NCI-H226 (cell line): ENCODE measurements around the gene GZMA.
A peak's percentile ranks its signal among the peaks of the same experiment; 100 is the strongest.

ENCODE experiments used
- DNase-seq: peaks from one replicate; pipeline ENCODE4 v3.0.0-alpha.2; 2015

The GZMA gene

DNA sequence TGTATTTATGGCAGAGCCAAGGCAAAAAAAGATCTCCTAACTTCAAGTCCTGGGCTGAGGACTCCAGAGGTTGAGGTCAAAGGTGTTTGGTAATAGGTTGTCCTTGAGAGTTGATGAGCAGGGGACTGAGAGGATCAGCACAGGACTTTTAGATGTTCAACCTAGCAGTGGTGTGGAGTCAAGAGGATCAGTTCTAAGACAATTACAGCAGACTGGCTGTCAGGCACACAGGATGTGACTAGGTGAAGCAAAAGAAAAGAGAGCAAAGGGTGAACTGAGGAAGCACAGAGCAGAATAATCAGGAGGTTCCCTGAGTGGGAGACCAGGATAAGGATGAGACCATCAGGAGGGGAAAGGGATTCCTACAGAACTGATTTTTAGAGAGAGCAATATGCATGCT is 10.9 kb downstream of the GZMA start:
- DNase-seq = no peak

DNA sequence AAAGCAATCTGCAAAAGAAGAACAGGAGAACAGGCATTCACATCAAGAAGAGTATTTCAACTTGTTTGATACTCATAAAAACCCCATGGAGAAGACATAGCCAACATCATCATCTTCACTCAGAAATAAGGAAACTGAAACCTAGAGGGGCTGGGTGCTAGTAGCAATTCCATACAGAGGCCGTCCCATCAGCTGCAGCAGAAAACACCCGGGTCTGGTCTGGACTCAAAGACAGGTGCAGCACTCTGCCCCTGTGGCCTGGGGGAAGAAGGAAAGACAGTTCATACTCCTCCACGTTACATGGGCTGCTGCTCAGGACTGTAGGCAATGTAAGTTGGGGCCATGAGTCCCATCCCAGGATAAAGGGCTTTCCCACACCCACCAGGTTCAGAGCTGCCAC is 11.6 kb downstream of the GZMA start:
- DNase-seq = no peak

DNA sequence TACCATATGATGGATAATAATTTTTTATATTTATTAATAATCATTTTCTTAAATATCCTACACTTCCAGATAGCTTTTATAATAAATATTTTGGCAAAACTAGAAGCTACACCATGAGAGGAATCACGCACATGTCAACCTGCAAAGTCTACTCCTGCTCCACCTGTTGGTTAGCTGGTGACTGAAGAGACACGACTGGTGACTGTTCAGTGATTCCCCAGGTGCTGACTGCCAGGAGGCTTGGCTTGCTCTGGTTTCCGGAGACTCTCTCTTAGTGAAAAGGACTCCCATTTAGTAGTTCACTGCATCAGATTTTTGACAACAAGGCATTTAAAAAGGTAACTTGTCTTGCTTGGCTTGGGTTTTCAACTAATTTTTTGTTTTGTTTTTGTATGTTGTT is 20.9 kb downstream of the GZMA start:
- DNase-seq = no peak

DNA sequence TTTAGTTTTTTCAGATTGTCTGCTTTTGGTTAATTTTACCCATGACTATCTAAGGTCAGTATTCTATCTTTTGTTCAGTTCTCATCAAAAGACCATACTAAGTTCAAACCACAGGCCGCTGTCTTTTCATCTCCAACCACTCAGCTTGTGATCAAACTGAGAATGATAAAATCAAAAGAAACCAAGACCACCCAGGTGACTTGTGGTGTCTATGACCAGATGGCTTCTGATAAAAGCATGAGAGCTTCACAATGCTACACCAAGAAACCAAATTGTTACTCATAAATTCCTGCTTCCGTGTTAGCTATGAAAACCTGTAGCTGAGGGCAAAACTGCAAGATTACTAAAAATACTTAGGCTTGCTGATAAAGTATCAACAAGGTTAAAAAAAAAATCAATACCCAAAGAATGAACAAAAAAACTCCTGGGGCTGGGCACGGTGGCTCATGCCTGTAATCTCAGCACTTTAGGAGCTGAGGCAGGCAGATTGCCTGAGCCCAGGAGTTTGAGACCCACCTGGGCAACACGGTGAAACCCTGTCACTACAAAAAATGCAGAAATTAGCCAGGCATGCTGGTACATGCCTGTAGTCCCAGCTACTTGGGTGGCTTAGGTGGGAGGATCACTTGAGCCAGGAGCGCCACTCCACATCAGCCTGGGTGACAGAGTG is 31.7 kb downstream of the GZMA start:
- DNase-seq = no peak

- DNase-seq = no peak
Measured at GRCh38 chr5:55136521-55136920, 34.1 kb downstream of the GZMA start.

DNA sequence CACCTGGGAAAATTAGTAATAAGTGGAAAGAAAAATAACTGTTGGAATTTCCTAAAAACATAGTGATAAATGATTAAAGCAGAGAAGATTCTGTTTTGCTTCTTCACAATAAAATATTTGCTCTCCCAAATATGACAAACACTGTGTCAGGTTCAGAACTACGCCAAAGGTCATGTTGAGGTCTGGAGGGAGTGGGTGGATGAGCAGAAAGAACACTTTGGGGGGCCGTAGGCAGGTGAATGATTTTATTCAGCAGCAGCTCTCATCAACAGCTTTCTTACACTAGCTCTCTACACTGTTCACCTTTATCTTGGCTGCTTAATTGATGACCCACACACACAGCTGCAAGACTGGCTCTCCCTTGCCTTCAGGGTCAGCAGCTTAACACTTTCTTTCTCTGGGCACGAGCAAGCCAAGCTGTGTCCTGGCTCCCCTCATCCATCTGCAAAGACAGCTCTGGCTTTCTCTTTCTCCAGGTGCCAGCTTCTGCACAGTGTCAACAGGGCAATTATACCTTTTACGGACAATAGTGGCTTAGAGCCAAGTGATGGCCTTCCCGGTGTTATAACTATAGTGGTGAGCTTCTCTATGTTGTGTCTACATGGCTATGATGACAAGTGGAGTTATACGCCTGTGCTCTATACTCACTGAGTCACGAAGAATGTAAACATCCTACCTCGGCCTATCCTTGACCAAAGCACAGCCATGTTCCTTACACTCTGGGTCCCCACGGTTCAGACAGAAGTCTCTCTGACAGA is 38.6 kb downstream of the GZMA start:
- no peak for DNase-seq

DNA sequence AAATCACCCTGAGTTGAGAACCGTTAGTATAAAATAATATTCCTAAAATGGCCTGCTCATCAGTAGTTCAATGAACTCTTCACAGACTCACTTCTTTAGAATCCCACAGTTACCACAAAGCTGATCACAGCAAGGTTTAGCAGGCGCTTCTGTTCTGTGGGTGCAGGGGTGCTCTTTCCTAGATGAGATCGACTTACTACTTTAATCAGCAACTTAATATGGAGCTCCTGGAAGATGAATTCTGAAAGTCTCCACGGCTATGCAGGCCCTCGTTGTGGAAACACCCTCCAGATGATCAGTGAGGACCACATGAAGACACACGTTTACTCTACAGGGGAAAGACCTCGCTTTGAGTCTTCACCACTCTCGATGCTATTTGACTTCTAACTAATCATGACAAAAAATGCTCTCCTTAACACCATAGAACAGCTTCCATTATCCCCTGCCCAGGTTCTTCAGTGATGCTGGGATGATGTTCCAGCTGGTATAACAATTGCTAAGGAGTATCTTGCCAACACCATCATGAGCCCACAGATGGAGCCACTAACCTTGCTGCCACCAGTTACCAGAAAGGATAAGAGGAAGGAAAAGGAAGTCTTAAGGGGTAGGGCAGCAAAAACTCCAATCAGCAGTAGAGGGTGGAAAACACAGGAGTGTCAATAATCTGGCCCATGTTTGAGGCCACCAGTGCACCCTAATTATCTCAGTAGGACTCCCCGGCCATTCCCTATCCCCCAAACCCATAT is 39.7 kb downstream of the GZMA start:
- no peak for DNase-seq

DNA sequence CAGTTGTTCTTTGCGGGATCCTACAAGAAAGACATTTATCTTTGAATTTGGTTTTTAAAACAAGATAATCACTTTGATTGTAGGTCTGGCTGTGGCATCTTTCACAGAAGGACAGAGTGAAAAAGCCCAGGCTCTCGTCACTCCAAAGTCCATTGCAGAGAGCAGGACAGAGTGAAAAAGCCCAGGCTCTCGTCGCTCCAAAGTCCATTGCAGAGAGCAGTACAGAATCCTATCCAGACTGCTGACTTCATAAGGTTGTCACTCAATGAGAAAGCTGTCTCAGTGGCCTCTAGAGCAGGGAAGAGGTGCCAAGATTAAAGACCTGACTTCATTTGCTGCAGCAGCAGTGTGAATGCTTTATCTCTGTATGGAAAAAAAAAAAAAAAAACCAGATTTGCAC is 41.2 kb downstream of the GZMA start:
- no peak for DNase-seq

GRCh38 chr5:55146080-55146479 is 43.6 kb downstream of the GZMA start:
- DNase-seq = no peak

DNA sequence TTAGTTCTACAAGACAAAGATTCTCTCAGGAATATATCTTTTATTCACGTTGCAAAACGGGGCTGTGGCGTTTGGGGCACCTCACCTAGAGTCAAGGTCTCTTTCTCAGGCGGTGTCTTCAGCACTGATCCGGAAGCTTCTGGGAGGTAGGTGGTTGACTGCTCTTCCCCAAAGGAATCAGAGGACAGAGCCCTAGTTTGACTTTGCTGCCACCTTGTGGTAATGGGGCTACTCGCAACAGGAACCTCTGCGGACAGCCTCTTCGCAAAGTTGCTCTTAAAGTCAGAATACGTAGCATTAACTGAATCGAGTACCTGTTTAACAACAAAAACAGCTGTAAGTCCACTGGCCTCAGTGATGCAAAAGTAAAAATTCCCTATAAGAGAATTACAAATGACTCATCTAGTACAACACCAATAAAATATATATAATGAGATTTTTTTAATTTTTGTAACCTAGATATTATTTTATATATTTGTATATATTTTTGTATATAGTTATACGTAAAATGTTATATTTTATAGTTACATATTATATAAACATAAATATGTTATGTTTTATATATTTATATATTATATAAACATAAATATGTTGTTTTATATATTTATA is 44.2 kb downstream of the GZMA start:
- peak; percentile 70 for DNase-seq

DNA sequence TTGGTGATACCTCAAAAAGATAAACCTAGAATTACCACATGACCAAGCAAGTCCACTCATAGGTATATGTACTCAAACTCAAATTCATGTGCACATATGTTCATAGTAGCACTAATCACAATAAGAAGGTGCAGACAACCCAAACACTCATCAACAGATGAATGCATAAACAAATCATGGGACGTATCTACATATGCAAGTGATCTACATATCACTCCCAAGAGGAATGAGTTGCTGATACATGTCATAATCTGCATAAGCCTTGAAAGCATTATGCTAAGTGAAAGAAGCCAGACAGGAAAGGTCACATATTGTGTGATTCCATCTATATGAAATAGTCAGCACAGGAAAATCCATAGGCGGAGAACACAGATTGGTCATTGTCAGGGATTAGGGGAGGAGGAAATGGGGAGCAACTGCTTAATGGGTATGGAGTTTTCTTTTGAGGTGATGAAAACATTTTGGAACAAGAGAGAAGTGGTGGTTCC is 46.9 kb downstream of the GZMA start:
- no peak for DNase-seq

DNA sequence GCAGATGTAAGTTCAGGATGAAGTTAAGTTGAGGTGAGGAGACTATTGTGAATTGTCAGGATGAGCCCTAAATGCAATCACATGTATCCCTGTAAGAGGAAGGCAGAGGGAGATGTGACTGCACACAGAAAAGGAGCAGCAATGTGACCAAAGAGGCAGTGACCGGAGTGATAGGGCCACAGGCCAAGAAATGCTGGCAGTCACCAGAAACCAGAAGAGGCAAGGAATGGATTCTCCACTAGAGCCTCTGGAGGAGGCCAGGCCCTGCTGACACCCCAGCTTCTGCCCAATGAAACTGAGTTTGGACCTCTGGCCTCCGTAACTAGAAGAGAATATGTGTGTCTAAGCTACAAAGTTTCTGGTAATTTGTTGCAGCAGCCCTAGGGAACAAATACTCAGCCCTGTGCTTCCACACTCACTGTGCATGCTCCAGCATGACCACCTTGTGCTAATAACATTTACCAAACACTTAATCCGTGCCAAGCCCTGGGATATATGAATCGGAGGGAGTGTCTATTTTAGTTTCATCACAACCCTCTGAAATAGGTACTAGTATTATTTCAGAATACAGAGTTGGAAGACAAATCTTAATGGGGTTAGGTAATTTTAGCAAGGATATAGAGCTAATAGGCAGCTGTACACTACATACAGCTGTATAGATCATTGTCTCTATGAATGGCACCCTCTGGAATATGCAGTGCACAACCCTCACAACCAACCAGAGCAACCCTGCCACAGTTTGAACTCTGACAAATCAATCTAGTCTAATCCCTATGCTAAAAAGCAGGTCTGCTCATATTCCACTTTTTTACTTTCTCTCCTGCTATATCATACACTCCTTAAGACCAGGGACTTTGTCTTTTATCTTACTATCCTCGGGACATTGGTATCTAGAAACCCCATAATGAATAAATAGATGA is 49.7 kb downstream of the GZMA start:
- peak; percentile 47 for DNase-seq

GRCh38 chr5:55154873-55155272 is 52.4 kb downstream of the GZMA start:
- DNase-seq = peak; percentile 48
